RPMI8226 (cell line): Measurements from ENCODE around the gene CACNA1E.

Experiments used
- DNase-seq: peaks from one replicate; pipeline ENCODE4 v3.0.0-alpha.2; 2015

The CACNA1E gene

GRCh38 chr1:181483285-181484195 is at the start of gene CACNA1E:
TSS of gene CACNA1E (plus strand) at chr1:181483517. CDS start at chr1:181483745, 228 bp downstream.
- no peak for DNase-seq

- DNase-seq, result no peak
Observed at GRCh38 chr1:181433931-181434330, 49.4 kb upstream of the CACNA1E start.

- DNase-seq, result no peak
Observed at GRCh38 chr1:181438013-181438412, 45.3 kb upstream of the CACNA1E start.

GRCh38 chr1:181440510-181440909 is 42.8 kb upstream of the CACNA1E start:
- no peak for DNase-seq

DNA sequence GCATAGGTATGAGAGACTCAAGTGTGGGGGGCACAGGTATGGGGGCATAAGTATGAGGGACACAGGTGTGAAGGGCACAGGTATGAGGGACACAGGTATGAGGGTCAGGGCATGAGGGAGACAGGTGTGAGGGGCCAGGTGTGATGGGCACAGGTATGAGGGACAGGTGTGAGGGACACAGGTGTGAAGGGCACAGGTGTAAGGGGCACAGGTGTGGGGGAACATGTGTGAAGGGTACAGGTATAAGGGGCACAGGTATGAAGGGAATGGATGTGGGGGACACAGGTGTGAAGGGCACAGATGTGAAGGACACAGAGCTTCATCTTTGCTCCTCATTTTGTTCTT is 41.2 kb upstream of the CACNA1E start:
- DNase-seq, result no peak

GRCh38 chr1:181443231-181443853 is 40.0 kb upstream of the CACNA1E start:
- DNase-seq, result no peak

DNA sequence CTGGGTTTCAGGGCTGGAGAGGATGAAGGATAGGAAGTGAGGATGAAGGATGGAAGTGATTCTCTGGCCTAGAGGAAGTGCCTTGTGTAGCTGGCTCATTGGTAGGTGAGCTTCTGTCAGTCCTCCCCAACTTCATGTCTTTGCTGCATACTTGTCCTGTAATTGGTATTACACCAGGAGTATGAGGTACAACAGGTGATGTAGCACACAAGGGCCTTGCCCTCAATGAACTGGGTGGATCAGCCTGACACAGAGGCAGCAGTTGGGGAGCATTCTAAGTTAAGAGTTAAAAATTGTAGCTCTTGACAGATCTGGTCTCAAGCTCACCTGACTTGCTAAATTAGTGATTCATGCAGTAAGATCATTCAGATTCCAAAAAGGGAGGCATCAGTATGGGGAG is 37.9 kb upstream of the CACNA1E start:
- DNase-seq, result no peak

- DNase-seq, result no peak
Observed at GRCh38 chr1:181448461-181448860, 34.9 kb upstream of the CACNA1E start.

DNA sequence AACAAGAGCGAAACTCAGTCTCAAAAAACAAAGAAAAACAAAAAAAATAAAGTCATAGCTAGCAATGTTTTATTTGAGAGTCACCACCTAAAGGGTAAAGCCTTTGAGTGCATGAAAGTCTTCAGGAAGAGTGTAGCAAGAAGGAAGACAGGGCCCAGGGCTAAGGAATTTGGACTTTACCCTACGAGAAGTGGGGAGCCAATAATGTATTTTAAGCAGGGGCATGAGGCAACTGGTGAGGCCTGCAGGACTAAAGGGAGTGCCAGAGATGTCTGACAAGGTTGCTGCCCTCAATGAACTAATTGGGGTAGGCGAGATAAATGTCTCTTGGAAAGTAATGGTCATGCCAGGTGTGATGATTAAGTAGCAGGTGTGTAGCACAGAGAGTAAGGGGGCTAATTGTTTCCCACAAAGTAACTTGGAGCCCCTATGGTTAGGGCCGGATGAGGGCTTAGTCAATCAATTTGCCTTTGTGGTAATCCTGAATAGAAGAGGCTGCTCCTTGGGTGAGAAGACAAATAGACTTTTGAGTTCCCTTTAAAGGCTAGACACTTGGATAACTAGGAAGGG is 31.6 kb upstream of the CACNA1E start:
- DNase-seq, result no peak

GRCh38 chr1:181452746-181453145 is 30.6 kb upstream of the CACNA1E start:
- no peak for DNase-seq

- no peak for DNase-seq
Observed at GRCh38 chr1:181453541-181454201, 29.6 kb upstream of the CACNA1E start.

GRCh38 chr1:181456551-181456950 is 26.8 kb upstream of the CACNA1E start:
- no peak for DNase-seq

DNA sequence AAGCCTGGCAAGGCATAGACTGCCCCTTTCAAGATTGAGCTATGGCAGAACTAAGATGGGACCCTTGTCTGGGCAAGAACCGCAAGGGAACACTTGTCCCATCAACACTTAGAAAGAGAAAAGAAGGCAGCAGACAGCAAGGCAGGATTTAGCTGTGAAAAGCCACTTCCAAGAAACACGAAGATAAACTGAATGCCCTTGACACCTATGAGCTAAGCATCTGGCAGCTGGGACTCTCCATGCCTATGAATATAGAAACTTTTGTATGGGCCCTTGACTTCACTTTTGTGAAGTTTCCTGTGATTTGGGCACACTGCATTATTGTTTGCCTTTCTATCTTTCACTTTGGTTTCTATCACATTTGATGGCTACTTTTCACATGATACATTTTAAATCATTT is 24.9 kb upstream of the CACNA1E start:
- no peak for DNase-seq

DNA sequence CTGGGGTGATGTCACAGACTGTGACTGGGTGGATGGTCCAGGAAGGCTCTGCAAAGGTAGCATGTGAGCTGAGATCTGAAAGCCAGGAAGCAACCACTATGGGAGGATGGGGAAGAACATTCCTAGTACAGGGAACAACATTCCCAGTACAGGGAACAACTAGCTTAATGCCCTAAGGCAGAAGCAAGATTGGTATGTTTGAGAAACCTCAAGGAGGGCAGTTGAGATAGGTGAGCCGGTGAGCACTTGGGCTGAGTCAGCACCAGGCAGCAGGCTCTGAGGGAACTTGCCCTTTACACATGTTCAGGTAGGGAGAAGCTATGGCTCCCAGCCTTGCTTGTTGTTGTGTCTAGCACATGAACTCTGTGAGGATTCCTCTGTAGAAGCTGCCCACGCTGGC is 24.2 kb upstream of the CACNA1E start:
- DNase-seq, result no peak

DNA sequence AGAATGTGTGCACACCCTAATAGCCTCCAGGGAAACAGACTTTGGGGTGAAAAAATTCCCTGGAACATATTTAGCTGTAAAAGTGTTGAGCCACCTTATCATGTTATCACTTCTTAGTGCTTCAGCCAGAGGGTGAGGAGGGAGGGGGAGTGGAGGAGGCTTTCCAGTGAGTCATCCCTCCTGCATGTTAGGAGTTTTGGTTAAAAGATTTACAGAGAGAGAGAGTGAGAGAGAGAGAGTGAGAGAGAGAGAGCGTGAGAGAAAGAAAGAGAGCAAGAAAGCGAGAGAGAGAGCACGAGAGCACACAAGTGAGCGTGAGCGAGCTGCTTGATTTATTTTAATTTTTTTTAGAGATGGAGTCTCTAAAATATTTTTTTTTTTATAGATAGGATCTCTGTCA is 13.5 kb upstream of the CACNA1E start:
- DNase-seq, result no peak

- DNase-seq, result no peak
Observed at GRCh38 chr1:181475580-181475979, 7.7 kb upstream of the CACNA1E start.

- no peak for DNase-seq
Observed at GRCh38 chr1:181476581-181476980, 6.7 kb upstream of the CACNA1E start.

GRCh38 chr1:181478306-181478705 is 5.0 kb upstream of the CACNA1E start:
- DNase-seq, result no peak

DNA sequence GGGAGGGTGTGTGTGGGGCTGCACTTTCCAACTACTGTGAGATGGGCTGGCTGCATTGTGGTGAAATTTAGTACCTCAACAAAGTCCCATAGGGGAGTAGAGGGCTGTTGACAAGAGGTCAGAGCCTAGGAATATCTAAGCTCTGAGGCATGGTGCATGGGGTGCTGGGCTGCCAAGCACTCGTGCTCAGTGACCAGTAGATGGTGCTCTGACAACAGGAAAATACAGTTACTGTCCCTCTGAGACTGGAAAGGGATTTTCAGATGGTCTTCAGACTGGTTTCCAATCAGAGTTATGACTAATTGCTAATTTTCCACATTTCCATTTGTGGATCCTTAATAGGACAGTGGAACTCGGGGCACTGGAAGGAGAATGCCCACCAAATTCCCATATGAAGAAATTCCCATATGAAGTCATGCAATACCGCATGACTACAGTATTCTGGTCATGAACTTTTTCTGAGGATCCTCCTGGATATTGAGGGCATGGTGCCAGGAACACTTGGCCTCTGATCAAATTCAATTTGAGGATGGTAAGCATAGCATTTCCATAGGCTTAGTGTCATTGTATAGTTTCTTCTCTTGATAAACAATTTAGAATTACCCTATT is 4.1 kb upstream of the CACNA1E start:
- peak; percentile 72 for DNase-seq

DNA sequence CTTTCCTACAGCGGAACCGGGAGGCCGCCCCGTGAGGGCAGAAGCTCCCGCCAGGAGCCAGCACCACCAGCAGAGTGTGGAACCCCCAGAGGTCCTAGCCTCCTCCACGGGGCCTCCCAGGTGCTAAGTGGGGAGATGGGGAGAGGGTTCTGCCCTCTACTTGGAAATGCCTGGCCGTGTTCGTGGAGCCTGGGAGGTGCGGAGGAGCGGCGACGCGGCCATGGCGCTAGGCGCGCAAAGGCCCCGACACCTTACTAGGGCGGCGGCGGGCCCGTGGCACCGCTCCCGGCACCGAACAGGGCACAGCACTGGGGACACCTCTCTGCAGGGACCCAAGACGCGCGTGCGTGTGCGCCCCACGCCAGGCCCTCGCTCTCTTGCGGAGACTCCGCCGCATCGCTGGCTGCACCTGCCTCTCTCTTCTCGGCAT is 1.3 kb upstream of the CACNA1E start:
- no peak for DNase-seq

GRCh38 chr1:181482521-181483284 is 614 bp upstream of the CACNA1E start:
- no peak for DNase-seq

- DNase-seq, result no peak
Observed at GRCh38 chr1:181484821-181485220, 1.5 kb downstream of the CACNA1E start.
